Heart left ventricle (tissue), 13 donors: Measurements from ENCODE around the gene UBE2H.

Source experiments
- CTCF ChIP-seq, 12 donors: fragments of 200-600 bp; sonication (generic) in 4 of 12; IDR thresholded peaks; one replicate each; pipeline versions ENCODE4 v1.5.0 to v1.8.0; 2018 to 2022; ENCODE audit warnings: antibody characterized with exemption in 12 of 12, mild to moderate bottlenecking in 5 of 12
- POLR2A ChIP-seq, 2 donors: fragments of 450-650 bp; IDR thresholded peaks; one replicate each; pipeline ENCODE4 v1.6.1; 2017; ENCODE audit warnings: antibody characterized with exemption in 2 of 2, mild to moderate bottlenecking in 2 of 2, moderate library complexity in 2 of 2
- donor health status: ischemic (EF 13 %, LVEDD 7.1; RV severe dilation, severe dysfunction).
- donor health status: DM: no; HTN: yes; CAD: no.
- donor health status: DM: no; HTN: no; CAD: no.
- donor health status: ischemic (EF 25% LVEDD 6.9; RV normal size, moderate dysfunction).
- donor health status: ischemic (EF 25% LVEDD 5.7; RV mildly dilated, moderate dysfunction).
- donor health status: ischemic (EF 35%, LVEDD 5.7; RV mildly dilated, moderate dysfunction).
- donor health status: nonischemic (EF 11% LVEDD 7.7; RV severe dilation, severe dysfunction).
- donor health status: DM: yes; HTN: yes; CAD: no.
- donor health status: PGD.
- donor health status: ischemic (EF 29% LVEDD 5.4; RV normal size, mild dysfunction).
- donor health status: nonischemic (EF 23%, LVEDD 6.1; RV moderate dilation, normal function).

GRCh38 chr7:129784437-129784782, 168.3 kb downstream of the UBE2H start:
- TF ChIP-seq POLR2A (IDR thresholded peaks at IDR 0.05) (no peak), CTCF (IDR thresholded peaks at IDR 0.05) (no peak)
